A673 (cell line): Measurements from ENCODE around the gene ELAVL1. TPM values are rescaled to one million over a fixed set of nuclear protein-coding genes. Genes with fewer than 3 reads are reported as not detected.

ENCODE experiments used
- BruUV-seq: library from RNA; stranded (reverse); fragments of 400-500 nt; replicated peaks from 2 replicates; lab custom pipeline; 2021; lab: Mats Ljungman, UMichigan
- CTCF ChIA-PET: fragments of 300-600 bp; sonication (Branson Sonifier 250); formaldehyde crosslinking; loops from one replicate; lab custom pipeline; 2022; ENCODE audit warnings: antibody characterized with exemption; lab: Charles Lee
- POLR2A ChIA-PET: fragments of 300-600 bp; sonication (Branson Sonifier 250); formaldehyde crosslinking; loops from one replicate; lab custom pipeline; 2022; ENCODE audit warnings: antibody characterized with exemption; ENCODE audit not compliant: low non-redundant PET; lab: Charles Lee
- DNase-seq: peaks from one replicate; pipeline ENCODE4 v3.0.0-alpha.2; 2015; ENCODE audit warnings: low spot score
- H3K27ac ChIP-seq: fragments of 200-600 bp; sonication (generic); 2 replicates; pipeline ENCODE4 v1.5.1; 2016; ENCODE audit warnings: mixed run types, low read depth, mild to moderate bottlenecking, mixed read lengths, antibody characterized with exemption, low read length; ENCODE audit not compliant: poor library complexity, severe bottlenecking
- H3K27me3 ChIP-seq: fragments of 200-600 bp; sonication (generic); replicated peaks from 2 replicates; pipeline ENCODE4 v1.6.1; 2017; ENCODE audit warnings: mixed run types, low read depth, mild to moderate bottlenecking, mixed read lengths, antibody characterized with exemption, low read length; ENCODE audit not compliant: insufficient read depth, poor library complexity
- H3K36me3 ChIP-seq: fragments of 200-600 bp; sonication (generic); 2 replicates; pipeline ENCODE4 v1.6.1; 2016; ENCODE audit warnings: mixed run types, mild to moderate bottlenecking, mixed read lengths, antibody characterized with exemption, low read length; ENCODE audit not compliant: insufficient read depth, poor library complexity, severe bottlenecking
- H3K4me1 ChIP-seq: fragments of 200-600 bp; sonication (generic); 2 replicates; pipeline ENCODE4 v1.6.1; 2017; ENCODE audit warnings: mixed run types, mild to moderate bottlenecking, mixed read lengths, antibody characterized with exemption, low read length; ENCODE audit not compliant: insufficient read depth, poor library complexity, severe bottlenecking
- H3K4me3 ChIP-seq: fragments of 200-600 bp; sonication (generic); 2 replicates; pipeline ENCODE4 v1.5.1; 2016; ENCODE audit warnings: low read depth, mixed run types, mild to moderate bottlenecking, mixed read lengths, low read length; ENCODE audit not compliant: poor library complexity, severe bottlenecking
- H3K9me3 ChIP-seq: fragments of 200-600 bp; sonication (generic); 2 replicates; pipeline ENCODE4 v1.6.1; 2016; ENCODE audit warnings: mixed run types, low read depth, mild to moderate bottlenecking, mixed read lengths, antibody characterized with exemption, low read length; ENCODE audit not compliant: poor library complexity, severe bottlenecking
- EZH2 ChIP-seq: fragments of 200-600 bp; sonication (generic); IDR thresholded peaks from 2 replicates; pipeline ENCODE4 v1.6.1; 2017; ENCODE audit warnings: borderline replicate concordance, low read depth, mild to moderate bottlenecking, mixed read lengths, antibody characterized with exemption, low read length; ENCODE audit not compliant: poor library complexity, severe bottlenecking
- intact Hi-C: fragments of 100-400 bp; cut with micrococcal nuclease; formaldehyde crosslinking; loops from one replicate; pipeline ENCODE4 v1.10.0; 2022; ENCODE audit not compliant: unreplicated experiment
- total RNA-seq: library from RNA; stranded (reverse); gene quantifications from 2 replicates; pipeline ENCODE4 v1.2.3, GENCODE V29; 2021
- TF ChIP-seq, protein P1 (sequence below): fragments of 300-800, 200-600 bp; sonication (generic); conservative IDR thresholded peaks from 2 replicates; pipeline ENCODE4 v1.5.1; 2017; ENCODE audit warnings: low read depth, mild to moderate bottlenecking, antibody characterized with exemption, low read length, moderate library complexity, mixed read lengths

ELAVL1 gene
- total RNA-seq, 1 experiment from 2014 or later, result 171 TPM

DNA sequence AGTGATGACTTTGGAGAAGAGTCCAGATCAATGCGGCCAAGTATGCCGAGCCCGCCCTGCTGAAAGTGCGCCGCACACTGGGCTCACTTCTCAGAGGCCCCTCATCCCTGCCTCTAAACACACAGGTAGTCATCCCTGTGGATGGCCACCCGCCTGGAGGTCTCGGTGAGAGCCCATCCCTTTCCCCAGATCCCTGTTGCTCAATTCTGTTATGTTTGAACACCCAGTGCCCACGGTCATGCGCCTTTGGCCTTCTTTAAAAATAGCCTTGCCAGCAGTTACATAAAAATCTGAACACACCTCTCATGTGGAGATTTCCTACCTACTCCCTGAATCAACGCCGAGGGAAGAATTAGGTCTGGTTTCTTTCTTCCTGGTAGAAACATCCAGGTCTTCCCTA is 11.9 kb downstream of the ELAVL1 start:
- TF ChIP-seq, protein P1, sequence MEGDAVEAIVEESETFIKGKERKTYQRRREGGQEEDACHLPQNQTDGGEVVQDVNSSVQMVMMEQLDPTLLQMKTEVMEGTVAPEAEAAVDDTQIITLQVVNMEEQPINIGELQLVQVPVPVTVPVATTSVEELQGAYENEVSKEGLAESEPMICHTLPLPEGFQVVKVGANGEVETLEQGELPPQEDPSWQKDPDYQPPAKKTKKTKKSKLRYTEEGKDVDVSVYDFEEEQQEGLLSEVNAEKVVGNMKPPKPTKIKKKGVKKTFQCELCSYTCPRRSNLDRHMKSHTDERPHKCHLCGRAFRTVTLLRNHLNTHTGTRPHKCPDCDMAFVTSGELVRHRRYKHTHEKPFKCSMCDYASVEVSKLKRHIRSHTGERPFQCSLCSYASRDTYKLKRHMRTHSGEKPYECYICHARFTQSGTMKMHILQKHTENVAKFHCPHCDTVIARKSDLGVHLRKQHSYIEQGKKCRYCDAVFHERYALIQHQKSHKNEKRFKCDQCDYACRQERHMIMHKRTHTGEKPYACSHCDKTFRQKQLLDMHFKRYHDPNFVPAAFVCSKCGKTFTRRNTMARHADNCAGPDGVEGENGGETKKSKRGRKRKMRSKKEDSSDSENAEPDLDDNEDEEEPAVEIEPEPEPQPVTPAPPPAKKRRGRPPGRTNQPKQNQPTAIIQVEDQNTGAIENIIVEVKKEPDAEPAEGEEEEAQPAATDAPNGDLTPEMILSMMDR, result no peak
- no peak for TF ChIP-seq EZH2
- CTCF ChIA-PET, result no interaction called here
- no TSS peak for BruUV-seq
- no peaks in the 10 kb centered on the region for H3K4me1 ChIP-seq
- H3K36me3 ChIP-seq, result peaks cover 31% of the 10 kb centered on the region
- no peaks in the 10 kb centered on the region for H3K27me3 ChIP-seq
- no peaks in the 10 kb centered on the region for H3K9me3 ChIP-seq
- intact Hi-C loops, result no loop called here
- POLR2A ChIA-PET, result no interaction called here
- no peak for DNase-seq
- no peak overlapping the region for H3K4me3 ChIP-seq
- H3K27ac ChIP-seq, result no peak overlapping the region

DNA sequence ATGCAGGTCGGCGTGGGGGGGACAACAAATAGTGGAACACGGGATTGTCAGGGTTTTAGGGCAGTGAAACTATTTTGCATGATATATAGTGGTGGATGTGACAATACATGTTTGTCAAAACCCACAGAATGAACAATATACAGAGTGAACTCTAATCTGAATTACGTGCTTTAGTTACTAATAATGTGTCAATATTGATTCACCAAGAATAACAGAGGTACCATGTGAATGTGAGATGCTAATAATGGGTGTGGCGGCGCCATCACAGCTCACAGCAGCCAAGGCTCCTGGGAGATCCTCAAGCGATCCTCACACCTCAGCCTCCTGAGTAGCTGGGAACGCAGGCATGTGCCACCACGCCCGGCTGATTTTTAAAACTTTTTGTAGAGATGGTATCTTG is 12.9 kb downstream of the ELAVL1 start:
- intact Hi-C loops, result no loop called here
- ChIA-PET CTCF (no interaction called here), POLR2A (no interaction called here)
- H3K27ac ChIP-seq, result no peak overlapping the region
- peaks cover 41% of the 10 kb centered on the region for H3K36me3 ChIP-seq
- no peak for DNase-seq
- no peaks in the 10 kb centered on the region for H3K27me3 ChIP-seq
- H3K4me3 ChIP-seq, result no peak overlapping the region
- H3K9me3 ChIP-seq, result no peaks in the 10 kb centered on the region
- H3K4me1 ChIP-seq, result no peaks in the 10 kb centered on the region
- TF ChIP-seq EZH2, result no peak
- TF ChIP-seq, protein P1, result no peak
- no TSS peak for BruUV-seq

DNA sequence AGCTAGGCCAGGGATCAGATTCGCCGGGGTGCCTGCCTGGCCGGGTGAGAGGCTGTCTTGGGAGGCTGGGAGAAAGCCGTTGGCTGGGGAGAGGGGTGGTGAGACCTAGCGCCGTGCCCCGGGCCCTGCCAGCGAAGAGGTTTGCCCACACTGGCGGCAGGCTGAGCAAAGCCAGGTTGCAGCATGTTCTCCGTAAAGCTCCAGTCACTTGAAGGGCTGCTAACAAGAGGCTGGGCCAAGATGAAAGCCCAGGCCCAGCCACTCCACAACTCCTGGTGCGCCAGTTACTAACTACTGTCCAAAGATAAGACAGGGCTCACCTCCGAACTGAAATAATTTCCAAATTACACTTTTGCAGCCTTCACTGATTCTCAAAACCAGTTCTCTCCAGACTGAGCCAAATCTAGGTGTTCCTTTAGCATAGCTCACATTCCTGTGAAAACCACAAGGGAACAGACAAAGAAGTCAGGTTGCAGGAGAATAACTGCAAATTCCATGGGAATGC is 16.3 kb downstream of the ELAVL1 start:
- intact Hi-C loops, result no loop called here
- ChIA-PET CTCF (no interaction called here), POLR2A (no interaction called here)
- no TSS peak for BruUV-seq
- no peaks in the 10 kb centered on the region for H3K9me3 ChIP-seq
- H3K27me3 ChIP-seq, result no peaks in the 10 kb centered on the region
- no peak overlapping the region for H3K4me3 ChIP-seq
- peaks cover 64% of the 10 kb centered on the region for H3K36me3 ChIP-seq
- no peak overlapping the region for H3K27ac ChIP-seq
- TF ChIP-seq, protein P1, result no peak
- TF ChIP-seq EZH2, result no peak
- DNase-seq, result no peak
- no peaks in the 10 kb centered on the region for H3K4me1 ChIP-seq
